H9 (cell line): ENCODE data around the gene GCNA. TPM values are rescaled to one million over a fixed set of nuclear protein-coding genes. Genes with fewer than 3 reads are reported as not detected.

Experiments used
- DNase-seq: peaks from one replicate; pipeline ENCODE4 v3.0.0-alpha.2; 2017
- H2AFZ ChIP-seq: one replicate; pipeline ENCODE4 v1.6.1; 2013; ENCODE audit warnings: mild to moderate bottlenecking, low read length, control low read depth, moderate library complexity
- H2AK5ac ChIP-seq: 2 replicates; pipeline ENCODE4 v1.6.1; 2013; ENCODE audit warnings: low read length, control low read depth, mixed read lengths; ENCODE audit not compliant: insufficient read length
- H2BK120ac ChIP-seq: one replicate; pipeline ENCODE4 v1.6.1; 2013; ENCODE audit warnings: low read depth, mild to moderate bottlenecking, low read length, control low read depth, inconsistent platforms; ENCODE audit not compliant: poor library complexity, severe bottlenecking
- H2BK12ac ChIP-seq: 2 replicates; pipeline ENCODE4 v1.6.1; 2013; ENCODE audit warnings: low read length, control low read depth, mixed read lengths, low read depth; ENCODE audit not compliant: insufficient read length
- H2BK15ac ChIP-seq: 2 replicates; pipeline ENCODE4 v1.6.1; 2013; ENCODE audit warnings: low read depth, low read length, control low read depth
- H2BK20ac ChIP-seq: one replicate; pipeline ENCODE4 v1.6.1; 2013; ENCODE audit warnings: low read depth, mild to moderate bottlenecking, low read length, control low read depth, inconsistent platforms; ENCODE audit not compliant: poor library complexity, severe bottlenecking
- H2BK5ac ChIP-seq: 2 replicates; pipeline ENCODE4 v1.6.1; 2013; ENCODE audit warnings: low read length, control low read depth, mixed read lengths; ENCODE audit not compliant: insufficient read length
- H3K14ac ChIP-seq: 2 replicates; pipeline ENCODE4 v1.6.1; 2013; ENCODE audit warnings: low read length, control low read depth; ENCODE audit not compliant: insufficient read depth
- H3K18ac ChIP-seq: 2 replicates; pipeline ENCODE4 v1.6.1; 2013; ENCODE audit warnings: low read depth, mild to moderate bottlenecking, mixed read lengths, low read length, control low read depth; ENCODE audit not compliant: insufficient read length
- H3K23ac ChIP-seq: 2 replicates; pipeline ENCODE4 v1.6.1; 2013; ENCODE audit warnings: low read length, control low read depth, mixed read lengths, low read depth; ENCODE audit not compliant: insufficient read length
- H3K23me2 ChIP-seq: 2 replicates; pipeline ENCODE4 v1.6.1; 2013; ENCODE audit warnings: low read depth, mild to moderate bottlenecking, mixed read lengths, low read length, control low read depth; ENCODE audit not compliant: insufficient read length, poor library complexity, severe bottlenecking
- H3K27ac ChIP-seq: 2 replicates; pipeline ENCODE4 v1.5.1; 2013; ENCODE audit warnings: low read length, control low read depth, mixed read lengths, low read depth; ENCODE audit not compliant: insufficient read length
- H3K27me3 ChIP-seq: 2 replicates; pipeline ENCODE4 v1.6.1; 2013; ENCODE audit warnings: low read length, control low read depth, inconsistent platforms; ENCODE audit not compliant: insufficient read depth
- H3K4ac ChIP-seq: 2 replicates; pipeline ENCODE4 v1.6.1; 2013; ENCODE audit warnings: low read depth, mild to moderate bottlenecking, control low read depth, inconsistent platforms, low read length, moderate library complexity
- H3K4me1 ChIP-seq: 2 replicates; pipeline ENCODE4 v1.6.1; 2013; ENCODE audit warnings: low read length, control low read depth, inconsistent platforms; ENCODE audit not compliant: insufficient read depth
- H3K4me2 ChIP-seq: 2 replicates; pipeline ENCODE4 v1.6.1; 2013; ENCODE audit warnings: low read length, control low read depth, mixed read lengths; ENCODE audit not compliant: insufficient read length, insufficient read depth
- H3K56ac ChIP-seq: 2 replicates; pipeline ENCODE4 v1.6.1; 2013; ENCODE audit warnings: low read depth, mild to moderate bottlenecking, mixed read lengths, low read length, control low read depth; ENCODE audit not compliant: insufficient read length
- H3K79me1 ChIP-seq: 2 replicates; pipeline ENCODE4 v1.6.1; 2013; ENCODE audit warnings: low read depth, mild to moderate bottlenecking, moderate library complexity, low read length, control low read depth, inconsistent platforms; ENCODE audit not compliant: insufficient read depth, poor library complexity, severe bottlenecking
- H3K79me2 ChIP-seq: 2 replicates; pipeline ENCODE4 v1.6.1; 2013; ENCODE audit warnings: low read length, control low read depth, inconsistent platforms; ENCODE audit not compliant: insufficient read depth
- H3K9ac ChIP-seq: 2 replicates; pipeline ENCODE4 v1.6.1; 2013; ENCODE audit warnings: low read length, control low read depth, mixed read lengths; ENCODE audit not compliant: insufficient read length; ENCODE audit errors: extremely low read depth
- H3K9me3 ChIP-seq: one replicate; pipeline ENCODE4 v1.6.1; 2013; ENCODE audit warnings: low read depth, low read length, inconsistent platforms; ENCODE audit not compliant: control insufficient read depth
- H3T11ph ChIP-seq: one replicate; pipeline ENCODE4 v1.6.1; 2013; ENCODE audit warnings: mild to moderate bottlenecking, low read length, control low read depth, inconsistent platforms
- H4K20me1 ChIP-seq: one replicate; pipeline ENCODE4 v1.6.1; 2013; ENCODE audit not compliant: control insufficient read depth, insufficient read length, insufficient read depth
- H4K5ac ChIP-seq: 2 replicates; pipeline ENCODE4 v1.6.1; 2013; ENCODE audit warnings: low read depth, mild to moderate bottlenecking, mixed read lengths, low read length, control low read depth; ENCODE audit not compliant: insufficient read length
- H4K8ac ChIP-seq: replicated peaks from 2 replicates; pipeline ENCODE4 v1.6.1; 2013; ENCODE audit warnings: low read length, control low read depth, mixed read lengths, low read depth; ENCODE audit not compliant: insufficient read length
- H4K91ac ChIP-seq: 2 replicates; pipeline ENCODE4 v1.6.1; 2013; ENCODE audit warnings: low read depth, mild to moderate bottlenecking, moderate library complexity, mixed read lengths, low read length, control low read depth; ENCODE audit not compliant: insufficient read length
- H3K27ac Mint-ChIP-seq, 3 experiments: 2 replicates in 2 of 3; 3 replicates in 1 of 3; pipeline ENCODE4 v1.8.0; 2020 to 2021; ENCODE audit warnings: mixed read lengths in 3 of 3, mild to moderate bottlenecking in 1 of 3, moderate library complexity in 1 of 3
- H3K27me3 Mint-ChIP-seq: 2 replicates; pipeline ENCODE4 v1.8.0; 2021; ENCODE audit warnings: low read depth, mild to moderate bottlenecking, moderate library complexity, mixed read lengths
- H3K36me3 Mint-ChIP-seq, 3 experiments: 2 replicates in 2 of 3; 3 replicates in 1 of 3; pipeline ENCODE4 v1.8.0; 2020 to 2021; ENCODE audit warnings: low read depth in 3 of 3, mixed read lengths in 3 of 3; ENCODE audit not compliant: insufficient read depth in 1 of 3
- H3K4me1 Mint-ChIP-seq, 2 experiments: 2 replicates each; pipeline ENCODE4 v1.8.0; 2020; ENCODE audit warnings: mixed read lengths in 2 of 2
- H3K4me3 Mint-ChIP-seq, 2 experiments: 2 replicates in 1 of 2; 3 replicates in 1 of 2; pipeline ENCODE4 v1.8.0; 2020 to 2021; ENCODE audit warnings: mild to moderate bottlenecking in 2 of 2, mixed read lengths in 2 of 2, moderate library complexity in 1 of 2
- H3K9me3 Mint-ChIP-seq, 2 experiments: 2 replicates in 1 of 2; 3 replicates in 1 of 2; pipeline ENCODE4 v1.8.0; 2020; ENCODE audit warnings: mild to moderate bottlenecking in 2 of 2, mixed read lengths in 2 of 2, moderate library complexity in 1 of 2
- WGBS: extraction: QIAGEN DNeasy Blood & Tissue Kit; methylation state at CpG from one replicate; pipeline ENCODE4 v1.1.7; 2013; ENCODE audit warnings: missing lambda C conversion rate, low lambda C conversion rate, mixed read lengths; ENCODE audit not compliant: insufficient read length; ENCODE audit errors: extremely low coverage; 5-methylcytosine and 5-hydroxymethylcytosine counted together
- total RNA-seq: library from RNA; stranded (reverse); gene quantifications from 2 replicates; pipeline ENCODE4 v1.2.1, GENCODE V29; 2021
- TF ChIP-seq, protein P1 (sequence below): fragments of 200-600 bp; sonication (generic); conservative IDR thresholded peaks from 3 replicates; pipeline ENCODE4 v1.8.0; 2021; ENCODE audit warnings: antibody characterized with exemption, mild to moderate bottlenecking

The GCNA gene
- total RNA-seq, 1 experiment from 2014 or later: 0.96 TPM

GRCh38 chrX:71627588-71628404 lies 49.6 kb downstream of the GCNA start:
- Histone ChIP-seq H3K79me2 (no peaks in the 10 kb centered on the region), H3K9ac (no peak overlapping the region), H3K23me2 (no peaks in the 10 kb centered on the region), H3K4ac (no peak overlapping the region), H2BK20ac (no peak overlapping the region), H2BK12ac (no peak overlapping the region), H3K23ac (no peak overlapping the region), H3K27me3 (no peaks in the 10 kb centered on the region), H3K27ac (no peak overlapping the region), H3T11ph (no peak overlapping the region), H3K4me1 (no peaks in the 10 kb centered on the region), H2BK5ac (no peak overlapping the region), H3K18ac (no peak overlapping the region), H3K9me3 (peaks cover 29% of the 10 kb centered on the region), H2BK120ac (no peak overlapping the region), H3K14ac (no peak overlapping the region), H4K91ac (no peak overlapping the region), H2AK5ac (no peak overlapping the region), H2AFZ (no peak overlapping the region), H4K5ac (no peak overlapping the region), H2BK15ac (no peak overlapping the region), H3K56ac (no peak overlapping the region), H4K8ac (no peak overlapping the region), H3K4me2 (no peak overlapping the region), H4K20me1 (no peaks in the 10 kb centered on the region), H3K79me1 (no peaks in the 10 kb centered on the region)
- Mint-ChIP-seq H3K27me3 (no peaks in the 10 kb centered on the region), H3K36me3 (peaks cover 0 to 6% (median 2%) of the 10 kb centered on the region in 3 experiments; a peak in 4 of 7 replicates), H3K4me1 (peaks cover 2 to 5% of the 10 kb centered on the region in 2 experiments; a peak in 1 of 4 replicates), H3K9me3 (peaks cover 68 to 76% of the 10 kb centered on the region in 2 experiments), H3K27ac (no peak overlapping the region), H3K4me3 (no peak overlapping the region)
- no CpG with 5 or more reads among the region's 14 CpGs for WGBS
- TF ChIP-seq, protein P1, sequence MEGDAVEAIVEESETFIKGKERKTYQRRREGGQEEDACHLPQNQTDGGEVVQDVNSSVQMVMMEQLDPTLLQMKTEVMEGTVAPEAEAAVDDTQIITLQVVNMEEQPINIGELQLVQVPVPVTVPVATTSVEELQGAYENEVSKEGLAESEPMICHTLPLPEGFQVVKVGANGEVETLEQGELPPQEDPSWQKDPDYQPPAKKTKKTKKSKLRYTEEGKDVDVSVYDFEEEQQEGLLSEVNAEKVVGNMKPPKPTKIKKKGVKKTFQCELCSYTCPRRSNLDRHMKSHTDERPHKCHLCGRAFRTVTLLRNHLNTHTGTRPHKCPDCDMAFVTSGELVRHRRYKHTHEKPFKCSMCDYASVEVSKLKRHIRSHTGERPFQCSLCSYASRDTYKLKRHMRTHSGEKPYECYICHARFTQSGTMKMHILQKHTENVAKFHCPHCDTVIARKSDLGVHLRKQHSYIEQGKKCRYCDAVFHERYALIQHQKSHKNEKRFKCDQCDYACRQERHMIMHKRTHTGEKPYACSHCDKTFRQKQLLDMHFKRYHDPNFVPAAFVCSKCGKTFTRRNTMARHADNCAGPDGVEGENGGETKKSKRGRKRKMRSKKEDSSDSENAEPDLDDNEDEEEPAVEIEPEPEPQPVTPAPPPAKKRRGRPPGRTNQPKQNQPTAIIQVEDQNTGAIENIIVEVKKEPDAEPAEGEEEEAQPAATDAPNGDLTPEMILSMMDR: no peak
- no peak for DNase-seq
